ENCODE results near the gene FDCSP.

DNA sequence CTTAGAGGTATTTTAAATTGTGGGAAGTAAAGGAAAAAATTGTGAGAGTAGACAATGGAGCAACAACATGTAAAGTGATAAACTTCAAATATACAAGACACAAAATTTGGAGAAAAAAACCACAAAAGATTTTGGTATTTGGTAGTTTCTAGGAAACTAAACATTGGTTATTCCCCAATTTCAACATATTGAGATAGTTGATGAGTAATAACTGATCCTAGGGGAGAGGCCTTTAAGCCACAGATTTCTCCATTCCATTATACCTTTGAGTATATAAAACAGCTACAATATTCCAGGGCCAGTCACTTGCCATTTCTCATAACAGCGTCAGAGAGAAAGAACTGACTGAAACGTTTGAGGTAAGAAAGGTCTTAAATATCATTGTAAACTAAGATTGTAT lies at the start of gene FDCSP:
- TF ChIP-seq, protein P1, sequence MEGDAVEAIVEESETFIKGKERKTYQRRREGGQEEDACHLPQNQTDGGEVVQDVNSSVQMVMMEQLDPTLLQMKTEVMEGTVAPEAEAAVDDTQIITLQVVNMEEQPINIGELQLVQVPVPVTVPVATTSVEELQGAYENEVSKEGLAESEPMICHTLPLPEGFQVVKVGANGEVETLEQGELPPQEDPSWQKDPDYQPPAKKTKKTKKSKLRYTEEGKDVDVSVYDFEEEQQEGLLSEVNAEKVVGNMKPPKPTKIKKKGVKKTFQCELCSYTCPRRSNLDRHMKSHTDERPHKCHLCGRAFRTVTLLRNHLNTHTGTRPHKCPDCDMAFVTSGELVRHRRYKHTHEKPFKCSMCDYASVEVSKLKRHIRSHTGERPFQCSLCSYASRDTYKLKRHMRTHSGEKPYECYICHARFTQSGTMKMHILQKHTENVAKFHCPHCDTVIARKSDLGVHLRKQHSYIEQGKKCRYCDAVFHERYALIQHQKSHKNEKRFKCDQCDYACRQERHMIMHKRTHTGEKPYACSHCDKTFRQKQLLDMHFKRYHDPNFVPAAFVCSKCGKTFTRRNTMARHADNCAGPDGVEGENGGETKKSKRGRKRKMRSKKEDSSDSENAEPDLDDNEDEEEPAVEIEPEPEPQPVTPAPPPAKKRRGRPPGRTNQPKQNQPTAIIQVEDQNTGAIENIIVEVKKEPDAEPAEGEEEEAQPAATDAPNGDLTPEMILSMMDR (IDR thresholded peaks at IDR 0.05; ENCODE audit: poor library complexity, severe bottlenecking) = no peak
- TF ChIP-seq TAF1 (IDR thresholded peaks at IDR 0.05; ENCODE audit: low read depth) (no peak), MXI1 (conservative IDR thresholded peaks at IDR 0.05; ENCODE audit: poor library complexity, severe bottlenecking) (no peak), POLR2AphosphoS5 (IDR thresholded peaks at IDR 0.05) (no peak), EZH2 (IDR thresholded peaks at IDR 0.05; ENCODE audit: borderline replicate concordance, insufficient read depth, low read length, poor library complexity, severe bottlenecking) (no peak), RAD21 (conservative IDR thresholded peaks at IDR 0.05) (no peak), EP300 (conservative IDR thresholded peaks at IDR 0.05; ENCODE audit: poor library complexity, severe bottlenecking) (no peak)
